ENCODE measurements around the gene CAMTA1.
"Not testable (repeated sequence)": the region's sequence is repeated elsewhere in the genome, so short reads cannot be mapped to it uniquely, and the experiment has no call there.

- not testable (repeated sequence) for TF ChIP-seq RAD21, YY1, FOXA2 (IDR thresholded peaks at IDR 0.05)
Measured at GRCh38 chr1:7168554-7168953, 383.3 kb downstream of the CAMTA1 start.

Data from liver (tissue), 2 donors.